ENCODE measurements around the gene FBLN2.

GRCh38 chr3:13521309-13521708 is 27.6 kb upstream of the FBLN2 start:
- no peak for TF ChIP-seq CTCF (IDR thresholded peaks at IDR 0.05)
- TF ChIP-seq POLR2A (IDR thresholded peaks at IDR 0.05), result no peak
